K562 (cell line): ENCODE measurements around the gene FHIT. TPM values are rescaled to one million over a fixed set of nuclear protein-coding genes. Genes with fewer than 3 reads are reported as not detected.

ENCODE experiments used
- ATAC-seq: fragments of 200-7000 bp; cut with Tn5 transposase; 3 replicates; pipeline ENCODE4 v1.9.1; 2020; ENCODE audit warnings: moderate library complexity
- BruUV-seq: library from RNA; stranded (reverse); fragments of 400-500 nt; replicated peaks from 2 replicates; lab custom pipeline; 2021; lab: Mats Ljungman, UMichigan
- CTCF ChIA-PET: fragments of 300-600 bp; formaldehyde crosslinking; extraction: SDS; loops from one replicate; lab custom pipeline; 2021; ENCODE audit warnings: low intra/inter-chr PET ratio; lab: Yijun Ruan, JAX
- POLR2A ChIA-PET: fragments of 300-600, 350-650 bp; sonication (Branson Sonifier 250); formaldehyde crosslinking; extraction: SDS; loops from one replicate; lab custom pipeline; 2021; ENCODE audit warnings: antibody characterized with exemption, inconsistent platforms; lab: Yijun Ruan, JAX
- DNase-seq, 4 experiments: peaks; one replicate each; pipeline versions ENCODE4 v3.0.0 to v3.0.0-alpha.2; 2011 to 2018; ENCODE audit warnings: low spot score in 3 of 4, mixed read lengths in 3 of 4; ENCODE audit errors: extremely low read depth in 1 of 4
- FAIRE-seq: peaks from 2 replicates; lab custom pipeline; 2011; peaks lifted over from hg19 to GRCh38; lab: Jason Lieb, UNC
- H2AFZ ChIP-seq: 2 replicates; pipeline ENCODE4 v1.6.0; 2011; ENCODE audit warnings: low read depth, low read length, control low read depth, inconsistent platforms
- H3K27ac ChIP-seq: fragments of 200-600 bp; 3 replicates; pipeline ENCODE4 v1.8.0; 2011; ENCODE audit warnings: low read depth, mild to moderate bottlenecking, control low read depth, inconsistent platforms, low read length, moderate library complexity, mixed read lengths; ENCODE audit errors: extremely low read depth
- H3K27me3 ChIP-seq, 2 experiments: fragments of 300-600 bp in 1 of 2; 2 replicates in 1 of 2; 3 replicates in 1 of 2; pipeline versions ENCODE4 v1.6.0 to v1.8.0; 2011; ENCODE audit warnings: inconsistent platforms in 2 of 2, low read length in 2 of 2, mild to moderate bottlenecking in 1 of 2, mixed read lengths in 1 of 2, moderate library complexity in 1 of 2; ENCODE audit not compliant: control insufficient read depth in 2 of 2, insufficient read depth in 2 of 2
- H3K36me3 ChIP-seq: fragments of 300-600 bp; 3 replicates; pipeline ENCODE4 v1.8.0; 2011; ENCODE audit warnings: mild to moderate bottlenecking, low read length, inconsistent platforms; ENCODE audit not compliant: control insufficient read depth, insufficient read depth
- H3K4me1 ChIP-seq, 2 experiments: fragments of 200-600 bp in 1 of 2; replicated peaks in 1 of 2; 2 replicates in 1 of 2; 3 replicates in 1 of 2; pipeline versions ENCODE4 v1.5.1 to v1.8.0; 2011; ENCODE audit warnings: inconsistent platforms in 2 of 2, low read length in 2 of 2, mild to moderate bottlenecking in 1 of 2, mixed read lengths in 1 of 2, moderate library complexity in 1 of 2; ENCODE audit not compliant: control insufficient read depth in 2 of 2, insufficient read depth in 2 of 2
- H3K4me2 ChIP-seq: 2 replicates; pipeline ENCODE4 v1.6.1; 2011; ENCODE audit warnings: low read length, control low read depth, inconsistent platforms, mixed read lengths; ENCODE audit not compliant: insufficient read depth
- H3K4me3 ChIP-seq: fragments of 200-600 bp; sonication (generic), shearing (Covaris generic); 2 replicates; pipeline ENCODE4 v1.5.1; 2016; ENCODE audit warnings: control low read depth, inconsistent platforms
- H3K79me2 ChIP-seq: fragments of 200-600 bp; 3 replicates; pipeline ENCODE4 v1.8.0; 2011; ENCODE audit warnings: low read length, inconsistent platforms; ENCODE audit not compliant: control insufficient read depth, insufficient read depth
- H3K9ac ChIP-seq, 2 experiments: 2 replicates each; pipeline versions ENCODE4 v1.6.0 to v1.6.1; 2011; ENCODE audit warnings: low read depth in 2 of 2, low read length in 2 of 2, control low read depth in 1 of 2, inconsistent platforms in 1 of 2, mild to moderate bottlenecking in 1 of 2, mixed read lengths in 1 of 2; ENCODE audit not compliant: insufficient read depth in 1 of 2
- H3K9me1 ChIP-seq: one replicate; pipeline ENCODE4 v1.6.0; 2011; ENCODE audit warnings: inconsistent platforms, mild to moderate bottlenecking, low read length, moderate library complexity; ENCODE audit not compliant: control insufficient read depth, insufficient read depth
- H3K9me3 ChIP-seq: replicated peaks from 2 replicates; pipeline ENCODE4 v1.5.1; 2011; ENCODE audit warnings: low read depth, low read length, inconsistent platforms; ENCODE audit not compliant: control insufficient read depth, insufficient read depth
- H4K20me1 ChIP-seq: replicated peaks from 2 replicates; pipeline ENCODE4 v1.6.1; 2011; ENCODE audit warnings: low read length, inconsistent platforms, mixed read lengths; ENCODE audit not compliant: control insufficient read depth, insufficient read depth
- BRCA1 ChIP-seq, 2 experiments: fragments of 450-650 bp in 1 of 2; sonication (generic) in 1 of 2; formaldehyde crosslinking in 1 of 2; IDR thresholded peaks; 2 replicates each; pipeline versions ENCODE4 v1.5.0 to v1.6.1; 2017 to 2020; ENCODE audit warnings: mild to moderate bottlenecking in 1 of 2, missing genetic modification reagents in 1 of 2
- BRD4 ChIP-seq: fragments of 200-600 bp; sonication (generic); IDR thresholded peaks from 2 replicates; pipeline ENCODE4 v1.6.1; 2017; ENCODE audit warnings: inconsistent platforms
- CHD2 ChIP-seq: IDR thresholded peaks from 2 replicates; pipeline ENCODE4 v1.6.1; 2011; ENCODE audit warnings: low read depth, low read length
- CTCF ChIP-seq, 3 experiments: IDR thresholded peaks in 2 of 3; conservative IDR thresholded peaks in 1 of 3; 2 replicates each; pipeline ENCODE4 v1.5.1; 2011 to 2012; ENCODE audit warnings: low read length in 3 of 3, mild to moderate bottlenecking in 3 of 3, control low read depth in 2 of 3, improper control_type of control experiment in 1 of 3, inconsistent platforms in 1 of 3, low read depth in 1 of 3, mixed read lengths in 1 of 3, moderate library complexity in 1 of 3; ENCODE audit not compliant: insufficient read depth in 2 of 3
- E2F4 ChIP-seq: sonication (generic); formaldehyde crosslinking; IDR thresholded peaks from 2 replicates; pipeline ENCODE4 v1.8.0; 2022; ENCODE audit warnings: mild to moderate bottlenecking, low read depth, missing genetic modification reagents
- MCM2 ChIP-seq: fragments of 450-650 bp; IDR thresholded peaks from 2 replicates; pipeline ENCODE4 v1.6.1; 2017; ENCODE audit warnings: low read depth, mild to moderate bottlenecking
- MTA3 ChIP-seq: fragments of 450-650 bp; formaldehyde crosslinking; IDR thresholded peaks from 2 replicates; pipeline ENCODE4 v1.6.1; 2017; ENCODE audit warnings: mild to moderate bottlenecking, borderline replicate concordance
- PKNOX1 ChIP-seq: fragments of 450-650 bp; IDR thresholded peaks from 2 replicates; pipeline ENCODE4 v1.6.1; 2016
- SETDB1 ChIP-seq: IDR thresholded peaks from one replicate; pipeline ENCODE4 v1.6.1; 2012; ENCODE audit warnings: low read length, control low read depth, inconsistent platforms
- TCF7L2 ChIP-seq: fragments of 150-350 bp; IDR thresholded peaks from 2 replicates; pipeline ENCODE4 v1.6.1; 2016; ENCODE audit warnings: low read depth, mild to moderate bottlenecking, low read length, moderate library complexity
- TEAD4 ChIP-seq, 2 experiments: sonication (generic) in 1 of 2; formaldehyde crosslinking in 1 of 2; IDR thresholded peaks; 2 replicates each; pipeline versions ENCODE4 v1.6.1 to v1.8.0; 2012 to 2022; ENCODE audit warnings: borderline replicate concordance in 1 of 2, inconsistent platforms in 1 of 2, low read length in 1 of 2, mild to moderate bottlenecking in 1 of 2, missing genetic modification reagents in 1 of 2
- ZBTB17 ChIP-seq: fragments of 450-650 bp; formaldehyde crosslinking; IDR thresholded peaks from 2 replicates; pipeline ENCODE4 v1.4.0; 2020; ENCODE audit warnings: mild to moderate bottlenecking
- ZNF143 ChIP-seq: sonication (generic); formaldehyde crosslinking; IDR thresholded peaks from 2 replicates; pipeline ENCODE4 v1.9.0; 2022; ENCODE audit warnings: mild to moderate bottlenecking, missing genetic modification reagents
- ZNF184 ChIP-seq: sonication (generic); formaldehyde crosslinking; IDR thresholded peaks from 2 replicates; pipeline ENCODE4 v1.5.0; 2020; ENCODE audit warnings: missing genetic modification reagents
- WGBS: fragments of 100-300 bp; shearing (Covaris generic); methylation state at CpG from one replicate; pipeline ENCODE4 v1.1.6; 2016; ENCODE audit warnings: low coverage, mixed read lengths; ENCODE audit not compliant: insufficient coverage; ENCODE audit errors: missing lambda C conversion rate; 5-methylcytosine and 5-hydroxymethylcytosine counted together
- in situ Hi-C: fragments of 300-500 bp; cut with MboI; formaldehyde crosslinking; loops from 4 replicates; pipeline ENCODE4 v1.15.0; 2018; ENCODE audit warnings: inconsistent platforms, mixed read lengths
- intact Hi-C: fragments of 100-400 bp; cut with micrococcal nuclease; formaldehyde crosslinking; loops from 2 replicates; pipeline ENCODE4 v1.14.2; 2022
- polyA plus RNA-seq, 8 experiments: library from polyadenylated mRNA; depleted of rRNA in 4 of 8; stranded (reverse) in 5 of 8; unstranded in 3 of 8; fragments of >200 nt; fragmentation: Nextera tagmentation in 2 of 8; fragmentation: Illumina TruSeq in 1 of 8; extraction: Ambion mirVana in 2 of 8; extraction: Trizol in 1 of 8; gene quantifications; 2 replicates each; pipeline versions ENCODE4 v1.2.1 to v1.2.3, GENCODE V29; 2011 to 2014; ENCODE audit warnings: inconsistent platforms in 1 of 8, missing spikeins in 1 of 8
- total RNA-seq, 7 experiments: library from RNA; depleted of rRNA in 6 of 7; stranded (reverse); fragments of >200 nt in 6 of 7; fragmentation: Illumina TruSeq in 2 of 7; extraction: Trizol in 2 of 7; gene quantifications; 2 replicates each; pipeline versions ENCODE4 v1.2.1 to v1.2.3, GENCODE V29; 2011 to 2021; ENCODE audit warnings: low replicate concordance in 1 of 7

FHIT gene
- total and polyA plus RNA-seq, 9 of the 15 experiments (the other 6 are each of a cell fraction or from before 2014, with no cell fraction given) = 1.7 to 9.1 (median 4.3) TPM

- no peak overlapping the region for H3K4me3 ChIP-seq
- ChIA-PET POLR2A (no interaction called here), CTCF (no interaction called here)
- DNase-seq (no peak), ATAC-seq (no peak), FAIRE-seq (no peak)
- no peaks in the 10 kb centered on the region for H4K20me1 ChIP-seq
- no peaks in the 10 kb centered on the region for H3K9me3 ChIP-seq
- H3K4me2 ChIP-seq = no peak overlapping the region
- no peak overlapping the region for H3K9ac ChIP-seq
- in situ Hi-C loops = no loop called here
- no peaks in the 10 kb centered on the region for H3K9me1 ChIP-seq
- no TSS peak for BruUV-seq
- H3K4me1 ChIP-seq = peaks cover 0 to 5% of the 10 kb centered on the region in 2 experiments; a peak in 3 of 5 replicates
- no peaks in the 10 kb centered on the region for H3K79me2 ChIP-seq
- H3K27ac ChIP-seq = no peak overlapping the region
- WGBS = 57% methylated on average over 3 of the region's 3 CpGs
- H3K36me3 ChIP-seq = no peaks in the 10 kb centered on the region
- H3K27me3 ChIP-seq = no peaks in the 10 kb centered on the region; a peak in 1 of 5 replicates
- intact Hi-C loops = no loop called here
- H2AFZ ChIP-seq = peak overlapping the region; percentile 19; the same call in 1 of the 2 replicates
- no peak for TF ChIP-seq ZBTB17 (CRISPR knock-in tag)
- TF ChIP-seq CTCF (IDR thresholded peaks at IDR 0.05 in 2 of 3, conservative IDR thresholded peaks at IDR 0.05 in 1 of 3; ENCODE audit: insufficient read depth in 2 of 3, low read depth in 1 of 3, low read length in 3 of 3) = no peak
- no peak for TF ChIP-seq PKNOX1
- TF ChIP-seq TEAD4 (IDR thresholded peaks at IDR 0.05; ENCODE audit: low read length) = no peak
- no peak for TF ChIP-seq TEAD4 (CRISPR knock-in tag; IDR thresholded peaks at IDR 0.05; ENCODE audit: borderline replicate concordance)
- no peak for TF ChIP-seq BRD4
- no peak for TF ChIP-seq TCF7L2
- TF ChIP-seq E2F4 (CRISPR knock-in tag) = no peak
- TF ChIP-seq ZNF143 = no peak
- TF ChIP-seq ZNF184 (CRISPR knock-in tag) = no peak
- no peak for TF ChIP-seq CHD2
- no peak for TF ChIP-seq MCM2
- TF ChIP-seq BRCA1 (IDR thresholded peaks at IDR 0.05) = no peak
- no peak for TF ChIP-seq BRCA1 (CRISPR knock-in tag; IDR thresholded peaks at IDR 0.05)
- TF ChIP-seq MTA3 = no peak
- no peak for TF ChIP-seq SETDB1
Observed at GRCh38 chr3:60323651-60324050, 927.6 kb downstream of the FHIT start.
